GM19372 (cell line): Measurements from ENCODE around the gene RCAN2.
A peak's percentile ranks its signal among the peaks of the same experiment; 100 is the strongest.

ENCODE experiments used
- ATAC-seq: cut with Tn5 transposase; IDR thresholded peaks from one replicate; pipeline ENCODE4 v1.9.1; 2021; ENCODE audit warnings: mild to moderate bottlenecking, low read depth, moderate library complexity; ENCODE audit not compliant: unreplicated experiment

Gene RCAN2

GRCh38 chr6:46491201-46491627 lies at the start of gene RCAN2:
Gene RCAN2 (minus strand): TSS chr6:46491449.
- peak; percentile 59 for ATAC-seq

DNA sequence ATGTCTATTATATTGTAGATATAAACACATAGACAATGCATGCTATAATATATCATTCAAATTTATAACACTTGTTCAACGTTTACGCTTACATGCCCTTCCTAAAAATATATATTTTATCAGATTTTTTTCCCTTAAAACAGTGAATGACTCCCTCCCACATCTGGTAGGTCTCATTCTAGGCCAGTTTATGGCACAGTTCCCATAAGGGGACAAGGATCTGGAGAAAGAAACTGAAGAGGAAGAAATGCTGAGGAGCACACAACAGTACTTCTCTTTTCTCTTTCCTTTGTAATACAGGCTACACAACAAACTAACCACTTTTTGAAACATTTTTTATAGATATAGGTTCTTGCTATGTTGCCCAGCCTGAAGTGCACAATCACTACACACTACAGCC lies 48.6 kb upstream of the RCAN2 start:
- no peak for ATAC-seq

DNA sequence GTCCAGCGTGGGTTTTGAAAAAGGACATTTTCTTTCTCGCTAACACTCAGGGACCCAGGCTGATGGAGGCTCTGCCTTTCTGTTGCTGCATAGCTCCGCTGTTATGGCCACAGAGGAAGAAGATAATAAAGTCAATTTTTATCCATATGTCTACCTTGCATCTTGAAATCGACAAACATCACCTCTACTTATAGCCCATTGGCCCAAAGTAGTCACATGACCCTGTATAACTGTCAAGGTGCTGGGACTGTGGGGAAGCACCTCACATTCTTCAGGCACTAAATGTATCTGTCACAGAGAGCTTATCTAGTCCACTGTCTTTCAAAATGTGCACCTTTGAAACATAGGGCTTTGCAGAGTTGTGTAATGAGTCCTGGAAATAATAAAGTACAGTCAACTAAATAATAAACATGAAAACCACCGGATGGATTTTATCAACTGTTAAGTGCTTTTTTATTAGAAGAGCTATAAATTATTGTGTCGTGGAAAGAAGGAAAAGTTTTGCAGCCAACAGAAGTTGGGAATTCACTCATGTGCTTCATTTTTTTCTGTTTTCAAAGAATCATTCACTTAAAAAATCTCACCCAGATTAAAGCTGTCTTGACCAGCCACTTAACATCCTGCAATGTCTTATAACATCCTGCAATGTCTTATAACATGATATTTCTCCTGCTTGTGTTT lies 47.7 kb upstream of the RCAN2 start:
- ATAC-seq, result no peak

DNA sequence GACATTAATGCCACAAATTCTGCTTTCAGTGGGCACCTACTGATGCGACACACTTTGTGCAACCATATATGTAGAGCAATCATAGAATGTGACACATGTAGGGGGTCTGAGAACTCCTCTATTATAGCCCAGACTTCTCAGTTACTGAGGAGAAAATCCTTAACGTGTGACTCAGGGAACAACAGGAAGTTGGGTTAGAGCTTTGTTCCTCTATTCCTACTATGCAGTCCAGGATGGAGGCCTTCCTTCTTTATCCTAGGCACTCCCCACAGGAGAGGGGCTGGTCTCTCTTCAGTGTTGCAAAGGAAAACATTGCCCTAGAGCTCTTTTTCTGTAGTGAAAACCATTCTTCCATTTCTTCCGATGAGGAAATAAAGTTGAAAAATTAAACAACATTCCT lies 39.6 kb upstream of the RCAN2 start:
- ATAC-seq, result no peak

DNA sequence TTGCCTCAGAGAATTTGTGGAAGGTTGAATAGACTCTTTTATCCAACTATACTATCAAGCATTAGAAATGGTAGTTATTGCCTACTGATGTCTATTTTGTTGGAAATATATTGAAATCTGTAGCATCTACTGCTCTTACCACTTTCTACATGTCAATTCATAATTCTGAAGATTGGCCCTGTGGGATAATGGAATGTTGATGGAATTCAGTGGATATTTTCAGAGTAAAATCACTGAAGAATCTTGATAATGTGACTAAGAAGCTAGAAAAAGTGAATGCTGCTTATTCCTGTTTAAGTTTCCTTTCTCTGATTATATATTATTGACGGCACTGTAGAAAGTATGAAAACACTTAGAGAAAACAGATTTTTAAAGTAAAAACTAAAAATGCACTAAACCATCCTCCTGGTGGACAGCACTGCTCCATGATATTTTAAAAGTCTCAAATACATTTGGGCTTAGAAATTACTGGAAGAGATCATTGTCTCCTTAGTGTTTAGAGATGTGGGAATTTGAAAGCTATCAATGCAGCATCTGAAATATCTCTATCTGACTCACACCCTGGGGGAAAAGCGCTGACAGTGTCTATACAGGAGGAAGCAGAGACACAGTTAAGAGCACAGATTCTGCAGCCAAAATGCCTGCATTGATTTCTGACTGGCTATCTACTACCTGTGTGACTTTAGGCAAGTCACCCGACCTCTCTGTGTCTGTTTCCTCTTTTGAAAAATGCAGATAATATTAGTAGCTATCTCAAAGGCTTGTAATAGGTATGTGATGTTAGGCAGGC lies 37.9 kb upstream of the RCAN2 start:
- ATAC-seq, result no peak

GRCh38 chr6:46526607-46527006 lies 35.4 kb upstream of the RCAN2 start:
- ATAC-seq, result no peak

DNA sequence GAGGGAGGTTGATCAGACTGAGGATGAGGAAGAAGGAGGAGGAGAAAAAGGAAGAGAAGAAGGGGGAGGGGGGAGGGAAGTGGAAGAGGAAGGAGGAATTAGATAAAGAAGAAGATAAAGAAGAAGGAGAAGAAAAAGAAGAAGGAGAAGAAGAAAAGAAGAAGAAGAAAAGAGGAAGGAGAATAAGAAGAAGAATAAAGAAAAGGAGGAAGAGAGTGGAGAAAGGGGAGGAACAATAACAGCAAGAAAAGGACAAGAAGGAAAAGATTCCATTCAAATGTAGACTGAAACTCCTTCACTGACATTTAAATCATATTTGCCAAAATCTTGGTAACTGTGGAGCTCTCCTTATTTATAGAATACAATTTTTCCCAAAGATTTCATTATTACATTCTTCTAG lies 34.3 kb upstream of the RCAN2 start:
- no peak for ATAC-seq

- no peak for ATAC-seq
These were observed 30.3 kb upstream of the RCAN2 start for GRCh38 chr6:46521464-46521971.

DNA sequence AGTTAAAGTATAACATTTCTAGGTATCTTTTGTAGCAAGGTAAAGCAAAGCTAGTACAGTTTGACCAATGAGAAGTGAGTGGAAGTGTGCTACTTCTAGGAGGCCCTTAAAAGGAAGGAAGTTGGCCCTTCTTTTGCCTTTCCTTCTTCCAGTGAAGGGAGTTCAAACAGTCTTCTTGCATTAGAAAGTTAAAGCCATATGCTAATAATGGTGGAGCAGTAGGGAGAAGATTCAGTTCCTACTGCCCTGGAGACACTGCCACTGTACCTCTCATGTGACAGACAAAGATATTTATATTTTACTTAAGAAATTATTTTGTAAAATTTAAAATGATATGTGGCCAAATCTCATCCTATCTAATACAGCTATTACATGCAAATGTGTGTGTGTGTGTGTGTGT lies 26.0 kb upstream of the RCAN2 start:
- ATAC-seq, result no peak

GRCh38 chr6:46513533-46513932 lies 22.3 kb upstream of the RCAN2 start:
- no peak for ATAC-seq

DNA sequence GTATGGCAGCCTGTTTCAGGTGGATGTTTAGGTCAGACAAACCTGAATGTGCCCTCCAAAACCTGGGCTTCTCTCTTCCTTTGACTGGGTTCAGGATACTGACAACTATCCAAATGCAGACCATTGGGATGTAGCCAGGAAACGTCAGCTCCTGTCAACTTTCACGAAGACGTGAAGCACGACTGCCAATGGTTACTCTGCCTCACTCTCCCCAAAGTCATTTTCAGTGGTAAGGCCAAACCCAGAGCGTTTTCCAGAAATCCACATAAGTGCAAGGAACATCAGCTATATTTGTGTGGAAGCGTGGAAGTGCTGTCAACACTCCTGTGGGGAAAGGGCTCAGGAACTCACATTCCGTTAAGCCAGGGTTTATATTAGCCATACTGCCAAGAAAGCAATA lies 20.1 kb upstream of the RCAN2 start:
- no peak for ATAC-seq

DNA sequence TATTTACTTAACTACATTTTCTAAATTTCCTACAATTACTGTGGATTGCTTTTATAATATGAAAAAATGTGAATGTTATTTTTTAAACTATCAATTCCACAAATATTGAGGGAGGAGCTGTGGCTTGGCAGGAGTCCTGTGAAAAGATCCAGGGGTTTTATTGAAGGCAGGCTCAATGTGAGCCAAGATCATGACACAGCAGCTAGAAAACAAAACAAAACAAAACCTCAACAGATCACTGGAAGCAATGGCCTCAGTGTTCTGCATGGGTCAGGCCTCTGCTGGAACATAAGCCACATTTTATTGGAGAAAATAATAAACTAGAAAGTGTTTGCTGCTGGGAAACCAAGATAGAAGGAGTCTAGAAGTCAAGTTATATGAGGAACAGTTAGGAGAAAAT lies 19.4 kb upstream of the RCAN2 start:
- no peak for ATAC-seq

GRCh38 chr6:46509981-46510510 lies 18.8 kb upstream of the RCAN2 start:
- ATAC-seq, result no peak

GRCh38 chr6:46509063-46509462 lies 17.8 kb upstream of the RCAN2 start:
- no peak for ATAC-seq

DNA sequence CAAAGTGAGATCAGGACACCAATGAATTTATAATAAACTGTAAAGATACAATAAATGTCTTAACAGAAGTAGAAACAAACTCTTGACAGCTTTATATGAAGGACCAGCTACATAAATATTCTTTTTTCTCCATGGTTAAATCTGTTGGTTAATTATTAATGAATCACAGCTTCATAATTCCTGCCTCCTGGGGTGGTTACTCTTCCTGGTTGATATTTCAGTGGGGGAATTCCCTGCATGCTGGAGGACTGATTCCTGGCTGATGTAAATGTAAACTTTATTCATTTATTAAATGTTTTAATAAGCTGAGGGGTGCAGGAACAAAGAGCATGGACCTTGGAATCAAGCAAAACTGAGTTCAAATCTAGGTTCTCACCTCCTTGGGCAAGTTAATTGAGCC lies 16.2 kb upstream of the RCAN2 start:
- ATAC-seq, result no peak

GRCh38 chr6:46505693-46506512 lies 14.7 kb upstream of the RCAN2 start:
- no peak for ATAC-seq

GRCh38 chr6:46504242-46504641 lies 13.0 kb upstream of the RCAN2 start:
- no peak for ATAC-seq

- ATAC-seq, result no peak
These were observed 11.4 kb upstream of the RCAN2 start for GRCh38 chr6:46502486-46503119.

- ATAC-seq, result no peak
These were observed 10.2 kb upstream of the RCAN2 start for GRCh38 chr6:46501136-46502089.
